Cortex of kidney (tissue), 1 donor: ENCODE data around the gene PRSS23.

ENCODE experiments used
- DNase-seq: peaks from one replicate; lab custom pipeline; 2025; lab: John Stamatoyannopoulos, UW

The PRSS23 gene

DNA sequence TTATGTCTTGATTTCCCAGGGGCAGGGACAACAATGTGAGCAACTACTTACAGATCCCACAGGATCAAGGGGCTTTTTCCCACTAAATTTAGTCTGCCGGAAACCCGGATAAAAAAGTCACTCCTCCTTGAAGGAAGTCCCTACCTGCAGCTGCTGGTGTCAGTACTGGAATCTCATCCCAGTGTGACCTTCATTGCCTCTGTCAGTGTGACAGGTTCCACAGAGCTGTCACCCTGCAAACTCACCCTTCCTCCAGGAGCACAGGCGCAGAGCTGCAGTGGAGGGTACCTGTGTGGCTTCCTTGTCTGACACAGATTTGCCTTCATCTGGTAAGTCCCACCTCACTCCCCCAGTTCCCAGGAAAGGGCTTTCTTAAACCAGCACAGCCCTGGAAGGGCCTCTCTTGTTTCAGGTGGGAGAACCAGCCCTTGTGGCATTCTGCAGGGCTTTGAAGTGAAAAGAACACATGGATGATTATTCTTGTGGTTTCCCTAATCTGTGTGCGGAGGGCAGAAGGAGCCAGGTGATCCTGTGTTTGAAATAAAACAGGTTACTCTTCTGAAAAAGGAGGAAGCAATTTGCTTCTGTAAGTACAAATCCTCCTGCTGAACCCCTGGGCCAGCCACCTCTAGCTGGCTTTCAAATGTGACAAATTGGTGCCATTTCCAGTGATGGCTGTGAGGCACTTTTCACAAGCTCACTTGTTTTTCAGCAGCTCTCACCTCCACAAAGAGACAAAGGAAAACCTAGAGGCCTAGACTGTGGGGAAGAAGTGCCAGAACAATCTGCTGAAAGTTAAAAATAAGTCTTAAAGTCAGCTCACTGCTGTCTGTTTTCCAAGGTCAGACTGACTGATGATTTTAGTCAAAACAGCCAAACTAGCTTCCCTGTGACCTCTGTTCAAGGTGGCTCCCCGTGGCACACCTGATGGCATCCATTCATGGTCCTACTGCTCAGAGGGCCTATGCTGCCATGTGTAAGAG, 9.2 kb upstream of the PRSS23 start:
- DNase-seq: no peak

GRCh38 chr11:86792150-86792549, 8.2 kb upstream of the PRSS23 start:
- no peak for DNase-seq

DNA sequence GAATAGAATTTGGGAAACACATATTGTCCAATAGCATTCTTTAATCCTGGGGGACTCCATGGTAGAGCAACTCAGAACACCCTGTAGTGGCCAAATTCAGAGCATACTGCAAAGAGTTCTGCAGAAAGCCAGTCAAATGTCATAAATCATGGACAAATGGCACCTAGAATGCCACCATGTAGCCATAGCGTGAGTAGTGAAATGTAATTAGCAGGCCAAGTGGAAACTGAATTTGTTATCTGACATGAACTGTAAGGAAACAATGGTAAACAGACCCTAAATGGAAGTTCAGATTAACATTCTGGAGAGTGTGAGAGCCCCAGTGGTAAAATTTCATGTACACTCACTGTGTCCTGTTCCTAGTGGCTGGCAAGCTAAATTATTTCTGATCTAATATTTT, 7.0 kb upstream of the PRSS23 start:
- no peak for DNase-seq

GRCh38 chr11:86795511-86795910, 4.8 kb upstream of the PRSS23 start:
- no peak for DNase-seq

- no peak for DNase-seq
Measured at GRCh38 chr11:86795949-86796348, 4.4 kb upstream of the PRSS23 start.

DNA sequence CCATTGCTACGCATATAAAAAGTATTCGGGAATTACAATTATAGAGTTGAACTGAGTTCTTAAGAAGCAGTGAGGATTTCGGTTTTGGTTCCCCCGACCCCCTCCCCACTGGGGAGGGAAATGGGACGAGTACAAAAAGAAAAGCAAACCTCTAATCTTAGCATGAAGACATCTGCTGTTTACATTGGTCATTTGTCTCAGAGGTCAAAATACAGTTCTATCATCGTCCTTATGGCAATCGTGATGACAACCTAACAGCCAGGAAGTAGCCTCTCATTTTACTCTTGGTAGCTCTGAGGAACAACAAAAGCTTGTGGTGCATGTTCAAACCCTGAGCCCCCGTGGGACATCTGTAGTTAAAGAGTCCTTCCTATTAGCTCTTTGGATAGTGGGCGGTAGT, 3.2 kb upstream of the PRSS23 start:
- no peak for DNase-seq

DNA sequence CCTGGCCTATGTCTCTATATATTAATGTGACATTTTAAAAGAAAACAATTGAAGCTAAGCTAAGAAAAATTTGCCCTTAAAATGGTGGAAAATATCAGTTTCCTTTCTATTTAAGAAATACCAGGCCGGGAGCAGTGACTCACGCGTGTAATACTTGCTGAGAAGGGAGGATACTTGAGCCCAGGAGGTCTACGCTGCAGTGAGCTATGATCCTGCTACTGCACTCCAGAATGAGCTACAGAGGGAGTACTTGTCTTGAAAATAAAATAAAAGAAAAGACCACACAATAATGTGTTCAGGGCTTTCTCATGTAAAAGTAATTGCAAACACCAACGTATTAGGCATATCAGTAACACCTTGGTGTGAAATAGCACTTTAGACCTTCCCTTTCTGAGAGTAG, 1.4 kb upstream of the PRSS23 start:
- DNase-seq: no peak

DNA sequence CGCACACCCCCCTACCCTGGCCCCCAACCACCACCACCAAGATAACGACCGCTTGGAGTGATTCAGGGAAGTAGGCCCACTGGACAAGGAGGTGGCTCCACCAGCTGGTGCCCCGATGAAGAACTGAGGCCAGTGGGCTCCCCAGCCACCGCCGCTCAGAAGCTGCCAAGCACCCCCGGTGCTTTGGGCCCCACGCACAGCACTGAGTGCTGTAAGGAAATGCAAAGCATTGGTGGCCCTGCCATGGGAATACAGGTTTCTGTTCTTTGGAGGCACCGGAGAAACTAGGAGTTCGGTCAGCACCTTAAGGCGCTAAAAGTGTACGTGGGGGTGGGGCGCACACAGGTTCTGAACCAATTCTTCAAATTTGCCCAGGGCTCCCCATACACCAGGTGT, 664 bp upstream of the PRSS23 start:
- no peak for DNase-seq

GRCh38 chr11:86800960-86801272, 574 bp downstream of the PRSS23 start:
- no peak for DNase-seq

DNA sequence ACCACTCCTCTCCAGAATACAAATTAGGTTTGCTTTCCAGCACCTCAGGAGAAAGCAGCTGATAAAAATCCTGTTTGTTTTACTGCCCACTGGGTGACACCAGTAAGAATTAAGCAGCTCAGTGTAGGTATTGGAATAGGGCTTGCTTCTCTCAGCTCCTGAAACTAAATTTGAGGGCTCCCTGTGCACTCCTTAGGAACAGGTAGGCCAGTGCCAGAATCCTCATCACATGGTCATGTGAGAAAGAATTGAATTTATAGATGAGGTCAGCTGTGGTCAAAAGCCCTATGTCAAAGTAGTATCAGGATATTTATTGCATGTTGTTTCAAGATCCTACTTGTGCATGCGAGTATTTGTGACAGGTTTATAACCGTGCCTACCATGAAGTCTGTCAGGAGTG, 1.0 kb downstream of the PRSS23 start:
- no peak for DNase-seq

DNA sequence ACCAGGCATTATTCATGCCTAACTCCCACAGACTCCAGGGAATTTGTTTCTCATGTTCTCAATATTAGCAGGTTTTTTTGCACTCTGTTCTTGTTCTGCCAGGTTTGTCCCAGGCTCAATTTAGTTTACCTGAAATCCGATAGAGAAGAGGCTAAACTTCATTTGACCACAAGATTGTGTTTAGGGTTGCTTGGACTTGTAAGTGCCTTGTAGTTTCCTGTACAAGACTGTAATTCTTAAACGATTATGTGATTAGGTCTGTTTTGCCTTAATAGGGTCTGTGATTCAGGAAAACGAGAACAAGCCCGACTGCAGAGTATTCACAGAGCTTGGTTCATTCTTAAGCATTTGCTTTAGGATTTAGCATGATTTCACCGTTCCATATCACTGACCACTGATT, 1.8 kb downstream of the PRSS23 start:
- DNase-seq: no peak

DNA sequence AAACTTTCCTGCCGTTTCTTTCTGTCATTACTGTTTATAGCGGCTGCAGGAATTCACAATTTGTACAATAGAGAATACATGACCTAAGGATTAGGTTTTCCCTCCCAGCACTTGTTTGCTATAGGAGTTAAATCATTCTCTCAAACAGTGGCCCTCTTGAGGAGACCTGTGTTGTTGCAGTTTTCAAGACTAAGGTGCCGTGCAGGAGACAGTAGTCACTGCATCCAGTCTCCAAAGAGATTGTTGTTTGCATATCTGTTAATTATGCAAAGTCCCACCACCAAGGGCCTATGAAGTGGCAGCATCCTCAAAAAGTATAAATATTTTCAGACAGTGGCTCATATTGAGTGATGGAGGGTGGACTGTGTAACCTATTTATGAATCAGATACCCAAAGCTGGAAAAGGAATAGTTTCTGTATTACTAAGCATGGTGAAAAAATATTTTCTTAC, 2.3 kb downstream of the PRSS23 start:
- DNase-seq: no peak

DNA sequence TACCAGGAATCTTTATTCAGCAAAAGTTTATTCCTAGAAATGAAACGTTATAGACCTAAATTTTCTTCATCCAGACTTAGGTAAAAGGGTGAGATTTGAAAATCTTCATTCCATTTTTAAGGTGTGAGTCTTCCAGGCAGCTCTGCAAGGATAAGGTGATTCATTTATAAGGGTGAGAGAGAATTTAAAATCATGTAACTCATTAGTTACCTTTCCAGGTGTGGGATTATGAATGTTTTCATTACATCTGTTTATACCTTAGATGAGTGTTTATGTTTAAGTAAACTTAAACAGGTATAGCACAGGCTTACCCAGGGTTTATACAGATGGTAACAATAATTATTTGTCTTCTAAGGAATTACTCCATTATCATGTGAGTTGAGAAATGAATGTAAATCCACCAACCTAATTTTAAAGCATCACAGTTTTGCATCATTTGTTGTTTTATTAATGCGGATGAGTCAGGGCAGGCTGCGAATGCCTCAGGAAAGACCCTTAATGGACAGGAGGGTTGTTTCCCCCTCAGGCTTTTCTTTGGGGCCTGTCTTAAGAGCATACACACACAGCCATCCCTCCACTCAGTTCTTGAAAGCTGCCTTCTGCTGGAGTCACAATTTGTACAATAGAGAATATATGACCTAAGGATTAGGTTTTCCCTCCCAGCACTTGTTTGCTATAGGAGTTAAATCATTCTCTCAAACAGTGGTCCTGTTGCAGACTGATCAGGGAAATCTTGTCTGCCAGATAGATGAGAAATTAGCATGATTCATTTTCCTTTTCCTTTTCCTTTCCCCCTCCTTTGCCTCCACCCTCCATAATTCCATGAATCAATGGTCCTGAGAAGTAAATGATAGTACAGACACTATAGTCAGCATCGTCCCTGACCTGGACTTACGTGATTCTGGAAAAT, 3.0 kb downstream of the PRSS23 start:
- no peak for DNase-seq

DNA sequence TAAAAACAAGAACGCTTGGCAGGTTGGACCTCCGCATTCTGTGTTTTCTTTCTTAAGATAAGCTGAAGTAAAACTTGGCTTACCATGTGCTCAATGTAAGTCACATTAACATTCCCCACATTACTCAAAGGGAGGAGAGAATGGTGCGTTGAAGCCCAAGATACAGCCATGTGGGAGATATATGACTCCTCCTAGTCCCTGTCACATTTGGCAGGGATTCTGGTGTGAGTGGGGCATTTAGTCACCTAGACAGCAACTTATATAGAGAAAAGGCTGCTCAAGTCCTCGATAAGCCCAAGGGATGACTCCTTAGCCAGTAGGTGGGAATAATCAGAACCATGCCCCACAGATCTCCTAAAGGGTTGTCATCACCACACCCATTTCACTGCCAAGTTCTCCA, 4.6 kb downstream of the PRSS23 start:
- no peak for DNase-seq

- no peak for DNase-seq
Measured at GRCh38 chr11:86805873-86806310, 5.5 kb downstream of the PRSS23 start.

GRCh38 chr11:86806903-86807302, 6.6 kb downstream of the PRSS23 start:
- DNase-seq: no peak

- no peak for DNase-seq
Measured at GRCh38 chr11:86807360-86807759, 7.0 kb downstream of the PRSS23 start.

DNA sequence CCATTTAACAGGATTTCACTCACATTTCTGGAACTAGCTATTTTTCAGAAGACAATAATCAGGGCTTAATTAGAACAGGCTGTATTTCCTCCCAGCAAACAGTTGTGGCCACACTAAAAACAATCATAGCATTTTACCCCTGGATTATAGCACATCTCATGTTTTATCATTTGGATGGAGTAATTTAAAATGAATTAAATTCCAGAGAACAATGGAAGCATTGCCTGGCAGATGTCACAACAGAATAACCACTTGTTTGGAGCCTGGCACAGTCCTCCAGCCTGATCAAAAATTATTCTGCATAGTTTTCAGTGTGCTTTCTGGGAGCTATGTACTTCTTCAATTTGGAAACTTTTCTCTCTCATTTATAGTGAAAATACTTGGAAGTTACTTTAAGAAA, 9.2 kb downstream of the PRSS23 start:
- no peak for DNase-seq

DNA sequence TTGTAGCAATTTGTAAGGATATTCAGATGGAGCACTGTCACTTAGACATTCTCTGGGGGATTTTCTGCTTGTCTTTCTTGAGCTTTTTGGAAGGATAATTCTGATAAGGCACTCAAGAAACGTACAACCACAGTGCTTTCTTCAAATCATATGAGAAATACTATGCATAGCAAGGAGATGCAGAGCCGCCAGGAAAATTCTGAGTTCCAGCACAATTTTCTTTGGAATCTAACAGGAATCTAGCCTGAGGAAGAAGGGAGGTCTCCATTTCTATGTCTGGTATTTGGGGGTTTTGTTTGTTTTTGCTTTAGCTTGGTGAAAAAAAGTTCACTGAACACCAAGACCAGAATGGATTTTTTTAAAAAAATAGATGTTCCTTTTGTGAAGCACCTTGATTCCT, 9.9 kb downstream of the PRSS23 start:
- no peak for DNase-seq

DNA sequence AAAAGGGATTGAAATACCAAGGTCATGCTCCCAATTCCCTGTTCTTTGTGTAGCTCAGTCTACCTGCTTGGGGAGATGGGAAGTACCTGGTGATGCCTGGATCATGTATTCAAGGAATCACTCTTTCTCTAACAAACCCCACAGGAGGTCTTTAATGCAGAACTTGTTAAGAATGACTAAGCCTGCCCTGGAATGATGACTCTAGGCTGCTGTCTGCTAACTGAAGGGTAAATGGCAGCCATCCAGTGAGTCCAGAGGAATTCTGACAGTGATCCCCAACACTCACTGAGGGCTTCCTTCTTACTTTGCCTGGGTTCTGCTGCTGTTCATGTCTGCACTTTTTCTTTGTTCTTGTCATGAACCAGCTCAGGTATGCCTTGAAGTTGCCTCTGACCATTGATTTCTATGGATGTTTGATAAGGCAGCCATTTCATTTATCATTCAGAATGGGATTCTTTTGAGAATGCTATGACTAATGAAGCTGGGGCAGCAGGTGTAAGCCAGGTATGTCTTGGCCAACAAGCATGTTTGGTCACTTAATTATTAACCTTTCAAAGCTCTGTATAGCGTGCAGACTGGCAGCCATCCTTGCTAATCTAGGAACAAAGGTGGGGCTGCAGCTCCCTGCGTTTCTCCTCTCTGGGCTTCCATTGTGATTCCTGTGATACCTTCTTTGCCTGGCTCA, 11.4 kb downstream of the PRSS23 start:
- DNase-seq: no peak

- no peak for DNase-seq
Measured at GRCh38 chr11:86812322-86812670, 12.0 kb downstream of the PRSS23 start.

DNA sequence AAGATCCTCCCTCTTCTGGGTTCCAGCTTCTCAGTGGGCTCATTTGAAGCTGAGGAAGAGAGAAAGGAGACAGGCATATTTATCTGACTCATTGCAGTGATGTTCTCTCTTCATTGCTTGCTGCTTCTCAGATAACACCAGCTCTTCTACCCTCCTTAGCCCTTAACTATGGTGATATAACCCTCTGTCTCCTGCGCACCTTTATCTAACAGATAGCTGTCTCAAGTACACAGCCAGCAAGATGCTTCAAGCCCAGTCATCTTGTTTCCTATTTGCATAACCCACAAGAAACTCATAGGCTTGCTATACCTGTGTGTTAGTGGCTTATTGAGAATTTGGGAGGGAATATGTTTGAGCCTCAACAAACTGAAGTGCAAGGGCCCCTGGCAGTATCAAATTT, 12.6 kb downstream of the PRSS23 start:
- DNase-seq: no peak
